ENCODE data around the gene SUPT4H1.

The SUPT4H1 gene

GRCh38 chr17:58326609-58327362 lies 25.2 kb downstream of the SUPT4H1 start:
- Histone ChIP-seq H3K23ac (ENCODE audit: low read length in 2 of 2) (no peak overlapping the region), H2AK5ac (ENCODE audit: low read length, severe bottlenecking) (no peak overlapping the region), H2BK12ac (ENCODE audit: low read length in 2 of 2) (no peak overlapping the region), H3K9ac (ENCODE audit: low read length) (no peak overlapping the region), H3K4me1 (ENCODE audit: control insufficient read depth, insufficient read depth, low read depth, low read length) (peaks cover 20% of the 10 kb centered on the region), H3K4me2 (ENCODE audit: low read length, poor library complexity, severe bottlenecking) (no peak overlapping the region), H2BK120ac (ENCODE audit: low read depth, low read length) (no peak overlapping the region), H3K36me3 (ENCODE audit: control insufficient read depth in 1 of 2, insufficient read depth in 2 of 2, low read depth in 1 of 2, low read length in 2 of 2) (peaks cover 0 to 4% of the 10 kb centered on the region in 2 experiments), H4K8ac (ENCODE audit: low read length) (no peak overlapping the region), H3K4ac (ENCODE audit: low read depth in 1 of 2, low read length in 2 of 2) (no peak overlapping the region), H3K27ac (ENCODE audit: low read length, poor library complexity, severe bottlenecking) (no peak overlapping the region), H3K27me3 (ENCODE audit: control insufficient read depth in 1 of 2, insufficient read depth in 1 of 2, low read length in 2 of 2) (peaks cover 61 to 73% of the 10 kb centered on the region in 2 experiments), H2BK15ac (ENCODE audit: low read depth, poor library complexity, severe bottlenecking) (no peak overlapping the region), H3K79me1 (replicated peaks; ENCODE audit: low read length, poor library complexity, severe bottlenecking) (no peaks in the 10 kb centered on the region), H2AFZ (ENCODE audit: low read depth, low read length) (no peak overlapping the region), H3K18ac (ENCODE audit: low read depth in 1 of 2, low read length in 2 of 2) (no peak overlapping the region), H3K4me3 (ENCODE audit: insufficient read depth in 1 of 2, low read depth in 1 of 2, low read length in 2 of 2) (no peak overlapping the region), H3K14ac (ENCODE audit: low read length in 2 of 2) (no peak overlapping the region), H2BK5ac (ENCODE audit: low read depth, low read length, poor library complexity, severe bottlenecking) (no peak overlapping the region), H3K9me3 (ENCODE audit: control insufficient read depth, low read length) (no peaks in the 10 kb centered on the region), H4K91ac (ENCODE audit: low read length) (no peak overlapping the region)
- no peak for DNase-seq
- WGBS = 81% methylated on average over 9 of the region's 9 CpGs

- no peak overlapping the region for H3K4ac ChIP-seq (ENCODE audit: low read depth in 1 of 2, low read length in 2 of 2)
- no peak overlapping the region for H4K91ac ChIP-seq (ENCODE audit: low read length)
- H2AK5ac ChIP-seq (ENCODE audit: low read length, severe bottlenecking) = no peak overlapping the region
- no peak overlapping the region for H3K9ac ChIP-seq (ENCODE audit: low read length)
- H3K18ac ChIP-seq (ENCODE audit: low read depth in 1 of 2, low read length in 2 of 2) = no peak overlapping the region
- H3K4me1 ChIP-seq (ENCODE audit: control insufficient read depth, insufficient read depth, low read depth, low read length) = peaks cover 15% of the 10 kb centered on the region
- no peak overlapping the region for H2AFZ ChIP-seq (ENCODE audit: low read depth, low read length)
- no peak overlapping the region for H3K4me2 ChIP-seq (ENCODE audit: low read length, poor library complexity, severe bottlenecking)
- no peak overlapping the region for H3K14ac ChIP-seq (ENCODE audit: low read length in 2 of 2)
- no peaks in the 10 kb centered on the region for H3K9me3 ChIP-seq (ENCODE audit: control insufficient read depth, low read length)
- no peaks in the 10 kb centered on the region for H3K79me1 ChIP-seq (replicated peaks; ENCODE audit: low read length, poor library complexity, severe bottlenecking)
- peaks cover 63 to 73% of the 10 kb centered on the region in 2 experiments for H3K27me3 ChIP-seq (ENCODE audit: control insufficient read depth in 1 of 2, insufficient read depth in 1 of 2, low read length in 2 of 2)
- no peak overlapping the region for H2BK5ac ChIP-seq (ENCODE audit: low read depth, low read length, poor library complexity, severe bottlenecking)
- DNase-seq = no peak
- H4K8ac ChIP-seq (ENCODE audit: low read length) = no peak overlapping the region
- no peak overlapping the region for H3K27ac ChIP-seq (ENCODE audit: low read length, poor library complexity, severe bottlenecking)
- H2BK120ac ChIP-seq (ENCODE audit: low read depth, low read length) = no peak overlapping the region
- H2BK12ac ChIP-seq (ENCODE audit: low read length in 2 of 2) = no peak overlapping the region
- no peak overlapping the region for H3K23ac ChIP-seq (ENCODE audit: low read length in 2 of 2)
- no peak overlapping the region for H3K4me3 ChIP-seq (ENCODE audit: insufficient read depth in 1 of 2, low read depth in 1 of 2, low read length in 2 of 2)
- peaks cover 0 to 4% of the 10 kb centered on the region in 2 experiments for H3K36me3 ChIP-seq (ENCODE audit: control insufficient read depth in 1 of 2, insufficient read depth in 2 of 2, low read depth in 1 of 2, low read length in 2 of 2)
- 81% methylated on average over 11 of the region's 11 CpGs for WGBS
- no peak overlapping the region for H2BK15ac ChIP-seq (ENCODE audit: low read depth, poor library complexity, severe bottlenecking)
Observed at GRCh38 chr17:58325976-58326468, 26.0 kb downstream of the SUPT4H1 start.

DNA sequence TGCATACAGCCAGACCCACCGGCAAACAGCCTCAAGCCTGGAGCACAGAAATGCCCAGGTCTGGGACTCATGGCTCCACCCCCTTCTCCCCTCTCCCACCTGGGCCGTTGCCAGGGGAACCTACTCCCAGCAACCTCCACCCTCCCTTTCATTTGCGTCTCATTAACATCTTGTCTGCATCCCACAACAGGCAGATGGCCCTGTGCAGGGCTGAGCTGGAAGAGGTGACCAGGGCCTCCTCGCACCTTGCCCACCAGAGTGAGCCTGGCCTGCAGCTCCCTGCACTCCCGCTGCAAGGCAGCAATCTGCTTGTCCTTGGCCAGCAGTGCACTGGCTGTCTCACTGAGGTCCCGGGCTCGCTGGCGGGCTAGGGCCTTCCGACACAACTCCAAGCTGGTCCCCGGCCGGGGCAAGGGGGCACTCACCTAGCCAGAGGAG lies 26.7 kb downstream of the SUPT4H1 start:
- Histone ChIP-seq H3K27ac (ENCODE audit: low read length, poor library complexity, severe bottlenecking) (no peak overlapping the region), H2AFZ (ENCODE audit: low read depth, low read length) (no peak overlapping the region), H3K79me1 (replicated peaks; ENCODE audit: low read length, poor library complexity, severe bottlenecking) (no peaks in the 10 kb centered on the region), H3K14ac (ENCODE audit: low read length in 2 of 2) (no peak overlapping the region), H3K4me3 (ENCODE audit: insufficient read depth in 1 of 2, low read depth in 1 of 2, low read length in 2 of 2) (no peak overlapping the region), H3K23ac (ENCODE audit: low read length in 2 of 2) (no peak overlapping the region), H3K27me3 (ENCODE audit: control insufficient read depth in 1 of 2, insufficient read depth in 1 of 2, low read length in 2 of 2) (peaks cover 63 to 73% of the 10 kb centered on the region in 2 experiments), H4K8ac (ENCODE audit: low read length) (no peak overlapping the region), H3K4ac (ENCODE audit: low read depth in 1 of 2, low read length in 2 of 2) (no peak overlapping the region), H3K9me3 (ENCODE audit: control insufficient read depth, low read length) (no peaks in the 10 kb centered on the region), H2BK15ac (ENCODE audit: low read depth, poor library complexity, severe bottlenecking) (no peak overlapping the region), H2BK120ac (ENCODE audit: low read depth, low read length) (no peak overlapping the region), H2AK5ac (ENCODE audit: low read length, severe bottlenecking) (no peak overlapping the region), H3K18ac (ENCODE audit: low read depth in 1 of 2, low read length in 2 of 2) (no peak overlapping the region), H3K4me1 (ENCODE audit: control insufficient read depth, insufficient read depth, low read depth, low read length) (peaks cover 15% of the 10 kb centered on the region), H2BK12ac (ENCODE audit: low read length in 2 of 2) (no peak overlapping the region), H3K36me3 (ENCODE audit: control insufficient read depth in 1 of 2, insufficient read depth in 2 of 2, low read depth in 1 of 2, low read length in 2 of 2) (peaks cover 0 to 4% of the 10 kb centered on the region in 2 experiments), H3K4me2 (ENCODE audit: low read length, poor library complexity, severe bottlenecking) (no peak overlapping the region), H2BK5ac (ENCODE audit: low read depth, low read length, poor library complexity, severe bottlenecking) (no peak overlapping the region), H4K91ac (ENCODE audit: low read length) (no peak overlapping the region), H3K9ac (ENCODE audit: low read length) (no peak overlapping the region)
- DNase-seq = no peak
- 91% methylated on average over 11 of the region's 11 CpGs for WGBS

- peak overlapping the region; percentile 67 for H2AFZ ChIP-seq (ENCODE audit: low read depth, low read length)
- no peaks in the 10 kb centered on the region for H3K9me3 ChIP-seq (ENCODE audit: control insufficient read depth, low read length)
- H2BK12ac ChIP-seq (ENCODE audit: low read length in 2 of 2) = peak overlapping the region in 1 of 2 experiments; percentile 24
- peak overlapping the region; percentile 39 for H2BK120ac ChIP-seq (ENCODE audit: low read depth, low read length)
- H4K91ac ChIP-seq (ENCODE audit: low read length) = peak overlapping the region; percentile 32
- H3K14ac ChIP-seq (ENCODE audit: low read length in 2 of 2) = peak overlapping the region in 1 of 2 experiments; percentile 94
- no peak overlapping the region for H3K4ac ChIP-seq (ENCODE audit: low read depth in 1 of 2, low read length in 2 of 2)
- no peak overlapping the region for H3K27ac ChIP-seq (ENCODE audit: low read length, poor library complexity, severe bottlenecking)
- H3K4me2 ChIP-seq (ENCODE audit: low read length, poor library complexity, severe bottlenecking) = peak overlapping the region; percentile 88
- H3K4me3 ChIP-seq (ENCODE audit: insufficient read depth in 1 of 2, low read depth in 1 of 2, low read length in 2 of 2) = peak overlapping the region; percentile 45 to 63
- peaks cover 63 to 72% of the 10 kb centered on the region in 2 experiments for H3K27me3 ChIP-seq (ENCODE audit: control insufficient read depth in 1 of 2, insufficient read depth in 1 of 2, low read length in 2 of 2)
- peak overlapping the region in 1 of 2 experiments; percentile 63 for H3K18ac ChIP-seq (ENCODE audit: low read depth in 1 of 2, low read length in 2 of 2)
- H4K8ac ChIP-seq (ENCODE audit: low read length) = peak overlapping the region; percentile 96
- no peak overlapping the region for H2BK5ac ChIP-seq (ENCODE audit: low read depth, low read length, poor library complexity, severe bottlenecking)
- H2AK5ac ChIP-seq (ENCODE audit: low read length, severe bottlenecking) = no peak overlapping the region
- 19% methylated on average over 60 of the region's 66 CpGs for WGBS
- no peaks in the 10 kb centered on the region for H3K79me1 ChIP-seq (replicated peaks; ENCODE audit: low read length, poor library complexity, severe bottlenecking)
- peaks cover 0 to 4% of the 10 kb centered on the region in 2 experiments for H3K36me3 ChIP-seq (ENCODE audit: control insufficient read depth in 1 of 2, insufficient read depth in 2 of 2, low read depth in 1 of 2, low read length in 2 of 2)
- peak; percentile 26 for DNase-seq
- H2BK15ac ChIP-seq (ENCODE audit: low read depth, poor library complexity, severe bottlenecking) = no peak overlapping the region
- peaks cover 15% of the 10 kb centered on the region for H3K4me1 ChIP-seq (ENCODE audit: control insufficient read depth, insufficient read depth, low read depth, low read length)
- peak overlapping the region; percentile 55 for H3K9ac ChIP-seq (ENCODE audit: low read length)
- no peak overlapping the region for H3K23ac ChIP-seq (ENCODE audit: low read length in 2 of 2)
Observed at GRCh38 chr17:58324409-58325288, 27.4 kb downstream of the SUPT4H1 start.

Data from mesenchymal stem cell (in vitro differentiated cells and primary cell).